ENCODE measurements around the gene BACH2. TPM values are rescaled to one million over a fixed set of nuclear protein-coding genes. Genes with fewer than 3 reads are reported as not detected.

The BACH2 gene
- polyA plus RNA-seq, 1 of the 3 experiments (the other 2 are of a cell fraction) = 0.46 TPM

GRCh38 chr6:90038961-90039653, 257.5 kb downstream of the BACH2 start:
- WGBS (ENCODE audit: low lambda C conversion rate) = 96% methylated on average over 18 of the region's 18 CpGs

GRCh38 chr6:90036963-90037362, 259.7 kb downstream of the BACH2 start:
- no peak for TF ChIP-seq TEAD4 (IDR thresholded peaks at IDR 0.05; ENCODE audit: borderline replicate concordance, insufficient read depth)
- no peak overlapping the region for H3K4me3 ChIP-seq (ENCODE audit: low read depth in 2 of 2, low read length in 1 of 2)
- H3K36me3 ChIP-seq (replicated peaks in 1 of 2; ENCODE audit: control insufficient read depth in 1 of 2, insufficient read depth in 2 of 2, low read length in 1 of 2) = no peaks in the 10 kb centered on the region
- H3K79me2 ChIP-seq (ENCODE audit: insufficient read depth) = no peaks in the 10 kb centered on the region
- CTCF ChIA-PET = no interaction called here
- H3K4me2 ChIP-seq = no peak overlapping the region
- no peaks in the 10 kb centered on the region; a peak in 1 of 4 replicates for H3K4me1 ChIP-seq (ENCODE audit: control insufficient read depth in 1 of 2, insufficient read depth in 2 of 2, low read depth in 1 of 2, low read length in 1 of 2)
- POLR2A ChIA-PET = no interaction called here
- H3K9ac ChIP-seq = no peak overlapping the region
- no peaks in the 10 kb centered on the region for H3K9me3 ChIP-seq
- H4K20me1 ChIP-seq (ENCODE audit: insufficient read depth) = no peaks in the 10 kb centered on the region
- peaks cover 6% of the 10 kb centered on the region for H3F3A ChIP-seq (replicated peaks; ENCODE audit: insufficient read depth)
- H3K27ac ChIP-seq (ENCODE audit: low read depth in 2 of 2, low read length in 1 of 2) = no peak overlapping the region
- H3K27me3 ChIP-seq (ENCODE audit: insufficient read depth) = no peaks in the 10 kb centered on the region
- no peak overlapping the region for H2AFZ ChIP-seq (ENCODE audit: low read depth)
- 93% methylated on average over 3 of the region's 3 CpGs for WGBS (ENCODE audit: low lambda C conversion rate)
- no peaks in the 10 kb centered on the region for H3K9me2 ChIP-seq
- DNase-seq = no peak

More at GRCh38 chr6:90038961-90039653, 257.5 kb downstream of the BACH2 start:
- Histone ChIP-seq H3K9ac (no peak overlapping the region), H3K9me3 (no peaks in the 10 kb centered on the region), H3K27me3 (ENCODE audit: insufficient read depth) (no peaks in the 10 kb centered on the region), H3K36me3 (replicated peaks in 1 of 2; ENCODE audit: control insufficient read depth in 1 of 2, insufficient read depth in 2 of 2, low read length in 1 of 2) (no peaks in the 10 kb centered on the region), H3K79me2 (ENCODE audit: insufficient read depth) (no peaks in the 10 kb centered on the region), H3K9me2 (no peaks in the 10 kb centered on the region), H4K20me1 (ENCODE audit: insufficient read depth) (no peaks in the 10 kb centered on the region), H3K4me2 (no peak overlapping the region), H3K4me3 (ENCODE audit: low read depth in 2 of 2, low read length in 1 of 2) (no peak overlapping the region), H3F3A (replicated peaks; ENCODE audit: insufficient read depth) (peaks cover 6% of the 10 kb centered on the region), H3K4me1 (ENCODE audit: control insufficient read depth in 1 of 2, insufficient read depth in 2 of 2, low read depth in 1 of 2, low read length in 1 of 2) (no peaks in the 10 kb centered on the region; a peak in 1 of 4 replicates), H2AFZ (ENCODE audit: low read depth) (no peak overlapping the region), H3K27ac (ENCODE audit: low read depth in 2 of 2, low read length in 1 of 2) (no peak overlapping the region)
- TF ChIP-seq MXI1 (IDR thresholded peaks at IDR 0.05; ENCODE audit: low read depth, low read length) (no peak), CTCF (IDR thresholded peaks at IDR 0.05) (no peak)
- DNase-seq = no peak
- ChIA-PET POLR2A (no interaction called here), CTCF (no interaction called here)

- Histone ChIP-seq H3K4me2 (no peak overlapping the region), H3K9me3 (no peaks in the 10 kb centered on the region), H2AFZ (ENCODE audit: low read depth) (no peak overlapping the region), H3K36me3 (replicated peaks in 1 of 2; ENCODE audit: control insufficient read depth in 1 of 2, insufficient read depth in 2 of 2, low read length in 1 of 2) (no peaks in the 10 kb centered on the region), H3K4me3 (ENCODE audit: low read depth in 2 of 2, low read length in 1 of 2) (no peak overlapping the region), H3K9me2 (no peaks in the 10 kb centered on the region), H3K9ac (no peak overlapping the region), H3F3A (replicated peaks; ENCODE audit: insufficient read depth) (peaks cover 6% of the 10 kb centered on the region), H3K79me2 (ENCODE audit: insufficient read depth) (no peaks in the 10 kb centered on the region), H3K27ac (ENCODE audit: low read depth in 2 of 2, low read length in 1 of 2) (no peak overlapping the region), H3K27me3 (ENCODE audit: insufficient read depth) (no peaks in the 10 kb centered on the region), H3K4me1 (ENCODE audit: control insufficient read depth in 1 of 2, insufficient read depth in 2 of 2, low read depth in 1 of 2, low read length in 1 of 2) (no peaks in the 10 kb centered on the region; a peak in 1 of 4 replicates), H4K20me1 (ENCODE audit: insufficient read depth) (no peaks in the 10 kb centered on the region)
- POLR2A ChIA-PET = no interaction called here
- WGBS (ENCODE audit: low lambda C conversion rate) = 91% methylated on average over 3 of the region's 3 CpGs
- TF ChIP-seq YY1 (IDR thresholded peaks at IDR 0.05; ENCODE audit: low read depth) = no peak
- DNase-seq = no peak
- CTCF ChIA-PET = interaction anchor here (0.6 to 1.1 kb wide), 2 partner anchors 9 to 25 kb away, joined by 3 read pairs; no protein-coding TSS in a partner anchor
These were observed 261.5 kb downstream of the BACH2 start for GRCh38 chr6:90035047-90035723.

Measured in SK-N-SH (cell line).